SK-N-SH (cell line): Measurements from ENCODE around the gene SH3GLB2. TPM values are rescaled to one million over a fixed set of nuclear protein-coding genes. Genes with fewer than 3 reads are reported as not detected.

Source experiments
- CTCF ChIA-PET: fragments of 300-600, 350-600 bp; formaldehyde crosslinking; extraction: SDS; loops from one replicate; lab custom pipeline; 2021; lab: Yijun Ruan, JAX
- POLR2A ChIA-PET: fragments of 350-600 bp; sonication (Branson Sonifier 250); formaldehyde crosslinking; extraction: SDS; loops from one replicate; lab custom pipeline; 2020; ENCODE audit warnings: antibody characterized with exemption, inconsistent platforms; lab: Yijun Ruan, JAX
- DNase-seq: peaks from one replicate; pipeline ENCODE4 v3.0.0; 2012
- H2AFZ ChIP-seq: fragments of 200-600 bp; sonication (generic); 2 replicates; pipeline ENCODE4 v1.8.1; 2016; ENCODE audit warnings: antibody characterized with exemption, mild to moderate bottlenecking, low read depth
- H3F3A ChIP-seq: fragments of 200-600 bp; sonication (generic); replicated peaks from 2 replicates; pipeline ENCODE3; 2016; ENCODE audit warnings: antibody characterized with exemption, mild to moderate bottlenecking; ENCODE audit not compliant: insufficient read depth
- H3K27ac ChIP-seq, 2 experiments: fragments of 200-500 bp in 1 of 2; fragments of 200-600 bp in 1 of 2; sonication (Bioruptor generic) in 1 of 2; sonication (generic), shearing (Covaris generic) in 1 of 2; 2 replicates each; pipeline versions ENCODE4 v1.5.1 to v1.6.1; 2014 to 2016; ENCODE audit warnings: low read depth in 2 of 2, inconsistent platforms in 1 of 2, low read length in 1 of 2, mild to moderate bottlenecking in 1 of 2, mixed read lengths in 1 of 2
- H3K27me3 ChIP-seq: fragments of 200-600 bp; sonication (generic), shearing (Covaris generic); 2 replicates; pipeline ENCODE4 v1.6.1; 2016; ENCODE audit warnings: mixed run types; ENCODE audit not compliant: insufficient read depth
- H3K36me3 ChIP-seq, 2 experiments: fragments of 200-500 bp in 1 of 2; fragments of 200-600 bp in 1 of 2; sonication (Bioruptor generic) in 1 of 2; sonication (generic) in 1 of 2; replicated peaks in 1 of 2; 2 replicates each; pipeline versions ENCODE3 to v1.5.1; 2014 to 2016; ENCODE audit warnings: low read length in 1 of 2, mild to moderate bottlenecking in 1 of 2; ENCODE audit not compliant: insufficient read depth in 2 of 2, control insufficient read depth in 1 of 2
- H3K4me1 ChIP-seq, 2 experiments: fragments of 200-500 bp in 1 of 2; fragments of 200-600 bp in 1 of 2; sonication (Bioruptor generic) in 1 of 2; sonication (generic), shearing (Covaris generic) in 1 of 2; 2 replicates each; pipeline versions ENCODE4 v1.5.1 to v1.6.1; 2014 to 2016; ENCODE audit warnings: low read depth in 1 of 2, low read length in 1 of 2, mixed run types in 1 of 2; ENCODE audit not compliant: insufficient read depth in 2 of 2, control insufficient read depth in 1 of 2
- H3K4me2 ChIP-seq: fragments of 200-600 bp; sonication (generic), shearing (Covaris generic); 2 replicates; pipeline ENCODE4 v1.6.1; 2017; ENCODE audit warnings: mixed run types
- H3K4me3 ChIP-seq, 2 experiments: fragments of 200-500 bp in 1 of 2; fragments of 200-600 bp in 1 of 2; sonication (Bioruptor generic) in 1 of 2; sonication (generic), shearing (Covaris generic) in 1 of 2; 2 replicates each; pipeline versions ENCODE4 v1.5.1 to v1.8.1; 2014 to 2016; ENCODE audit warnings: low read depth in 2 of 2, inconsistent platforms in 1 of 2, low read length in 1 of 2, mild to moderate bottlenecking in 1 of 2, mixed read lengths in 1 of 2, moderate library complexity in 1 of 2
- H3K79me2 ChIP-seq: fragments of 200-600 bp; sonication (generic); 2 replicates; pipeline ENCODE4 v1.8.1; 2017; ENCODE audit warnings: mild to moderate bottlenecking; ENCODE audit not compliant: insufficient read depth
- H3K9ac ChIP-seq: fragments of 200-600 bp; sonication (generic); 2 replicates; pipeline ENCODE4 v1.6.1; 2017; ENCODE audit warnings: mixed run types
- H3K9me2 ChIP-seq: fragments of 200-600 bp; sonication (generic); 2 replicates; pipeline ENCODE4 v1.6.1; 2017; ENCODE audit warnings: mixed run types
- H3K9me3 ChIP-seq: fragments of 200-600 bp; sonication (generic); 2 replicates; pipeline ENCODE4 v1.6.1; 2017; ENCODE audit warnings: mixed run types, mild to moderate bottlenecking, moderate library complexity
- H4K20me1 ChIP-seq: fragments of 200-600 bp; sonication (generic); 2 replicates; pipeline ENCODE4 v1.6.1; 2017; ENCODE audit warnings: mild to moderate bottlenecking, mixed run types; ENCODE audit not compliant: insufficient read depth
- CTCF ChIP-seq: fragments of 200-600 bp; sonication (generic); IDR thresholded peaks from 2 replicates; pipeline ENCODE4 v1.6.1; 2017; ENCODE audit warnings: antibody characterized with exemption, mild to moderate bottlenecking, moderate library complexity
- EP300 ChIP-seq, 2 experiments: IDR thresholded peaks; 2 replicates each; pipeline versions ENCODE4 v1.4.0 to v1.6.1; 2012; ENCODE audit warnings: borderline replicate concordance in 1 of 2, low read depth in 1 of 2, low read length in 1 of 2
- EZH2phosphoT487 ChIP-seq: fragments of 200-600 bp; sonication (generic); IDR thresholded peaks from 2 replicates; pipeline ENCODE4 v1.6.1; 2017; ENCODE audit warnings: low read depth, mixed run types, mild to moderate bottlenecking, antibody characterized with exemption, moderate library complexity, borderline replicate concordance
- JUND ChIP-seq: IDR thresholded peaks from 2 replicates; pipeline ENCODE4 v1.4.0; 2012
- MEF2A ChIP-seq: IDR thresholded peaks from 2 replicates; pipeline ENCODE4 v1.4.0; 2012; ENCODE audit warnings: low read depth, borderline replicate concordance
- NRF1 ChIP-seq: IDR thresholded peaks from 2 replicates; pipeline ENCODE4 v1.6.1; 2012; ENCODE audit warnings: low read depth, mild to moderate bottlenecking, low read length
- PBX3 ChIP-seq: IDR thresholded peaks from 2 replicates; pipeline ENCODE4; 2012
- POLR2AphosphoS5 ChIP-seq: IDR thresholded peaks from 2 replicates; pipeline ENCODE4 v1.6.1; 2012; ENCODE audit warnings: low read depth, low read length
- REST ChIP-seq: IDR thresholded peaks from 2 replicates; pipeline ENCODE4 v1.6.1; 2012; ENCODE audit warnings: mild to moderate bottlenecking, low read depth, low read length, moderate library complexity
- RFX5 ChIP-seq: IDR thresholded peaks from 2 replicates; pipeline ENCODE4 v1.6.1; 2012; ENCODE audit warnings: mild to moderate bottlenecking, improper control_type of control experiment, low read length
- SIN3A ChIP-seq: IDR thresholded peaks from 2 replicates; pipeline ENCODE4 v1.6.1; 2012; ENCODE audit warnings: low read depth, mild to moderate bottlenecking, low read length, moderate library complexity, borderline replicate concordance
- SMC3 ChIP-seq: IDR thresholded peaks from 2 replicates; pipeline ENCODE4 v1.6.1; 2012; ENCODE audit warnings: low read depth, low read length, improper control_type of control experiment
- TAF1 ChIP-seq: IDR thresholded peaks from 2 replicates; pipeline ENCODE4 v1.6.1; 2012; ENCODE audit warnings: low read depth, mild to moderate bottlenecking, low read length, moderate library complexity, borderline replicate concordance
- TCF12 ChIP-seq: IDR thresholded peaks from 2 replicates; pipeline ENCODE4 v1.4.0; 2012
- TEAD4 ChIP-seq: IDR thresholded peaks from 2 replicates; pipeline ENCODE4 v1.4.0; 2012; ENCODE audit warnings: mild to moderate bottlenecking, borderline replicate concordance; ENCODE audit not compliant: insufficient read depth
- USF2 ChIP-seq: fragments of 150-350 bp; IDR thresholded peaks from 2 replicates; pipeline ENCODE4 v1.6.1; 2017; ENCODE audit warnings: antibody characterized with exemption, low read length, low read depth, borderline replicate concordance
- YY1 ChIP-seq: IDR thresholded peaks from 2 replicates; pipeline ENCODE4 v1.4.0; 2012; ENCODE audit warnings: low read depth, mild to moderate bottlenecking
- ZBTB33 ChIP-seq: IDR thresholded peaks from 2 replicates; pipeline ENCODE4 v1.4.0; 2012; ENCODE audit warnings: low read depth, borderline replicate concordance
- WGBS: methylation state at CpG from one replicate; pipeline ENCODE4 v1.1.6; 2017; ENCODE audit warnings: low lambda C conversion rate; 5-methylcytosine and 5-hydroxymethylcytosine counted together
- polyA plus RNA-seq, 3 experiments: library from polyadenylated mRNA; depleted of rRNA; stranded (reverse); fragments of >200 nt; gene quantifications; 2 replicates each; pipeline ENCODE4 v1.2.3, GENCODE V29; 2012

The SH3GLB2 gene
- polyA plus RNA-seq, 1 of the 3 experiments (the other 2 are of a cell fraction), result 94.4 TPM

GRCh38 chr9:129021091-129021490 lies 7.0 kb downstream of the SH3GLB2 start:
- H3K4me1 ChIP-seq, result peaks cover 8 to 16% of the 10 kb centered on the region in 2 experiments; a peak in 3 of 4 replicates
- TF ChIP-seq USF2, result no peak
- no peaks in the 10 kb centered on the region for H3K9me2 ChIP-seq
- H4K20me1 ChIP-seq, result peaks cover 17% of the 10 kb centered on the region
- no peaks in the 10 kb centered on the region for H3F3A ChIP-seq
- H3K9ac ChIP-seq, result no peak overlapping the region
- CTCF ChIA-PET, result interaction anchor here (1.4 to 1.8 kb wide), 2 partner anchors 11 to 15 kb away, joined by 3 to 4 read pairs; no protein-coding TSS in a partner anchor
- no peak overlapping the region for H2AFZ ChIP-seq
- H3K36me3 ChIP-seq, result peaks cover 0 to 4% of the 10 kb centered on the region in 2 experiments
- DNase-seq, result no peak
- peaks cover 31% of the 10 kb centered on the region for H3K79me2 ChIP-seq
- POLR2A ChIA-PET, result no interaction called here
- no peaks in the 10 kb centered on the region for H3K9me3 ChIP-seq
- H3K27ac ChIP-seq, result no peak overlapping the region; a peak in 1 of 4 replicates
- H3K27me3 ChIP-seq, result no peaks in the 10 kb centered on the region
- no peak overlapping the region for H3K4me3 ChIP-seq
- no peak overlapping the region for H3K4me2 ChIP-seq
- WGBS, result 94% methylated on average over 7 of the region's 8 CpGs

- H3K36me3 ChIP-seq, result peaks cover 7 to 34% of the 10 kb centered on the region in 2 experiments
- no peak overlapping the region for H3K9ac ChIP-seq
- H3K27ac ChIP-seq, result no peak overlapping the region
- no peaks in the 10 kb centered on the region for H3K27me3 ChIP-seq
- H3K9me3 ChIP-seq, result no peaks in the 10 kb centered on the region
- ChIA-PET CTCF (interaction anchor here (1.0 to 4.7 kb wide), 3 partner anchors 8 to 87 kb away, joined by 4 to 37 read pairs (median 4); no protein-coding TSS in a partner anchor), POLR2A (no interaction called here)
- H3K4me2 ChIP-seq, result no peak overlapping the region
- DNase-seq, result no peak
- H2AFZ ChIP-seq, result no peak overlapping the region
- no peak overlapping the region for H3K4me3 ChIP-seq
- H3K79me2 ChIP-seq, result no peaks in the 10 kb centered on the region
- H3K4me1 ChIP-seq, result no peaks in the 10 kb centered on the region; a peak in 1 of 4 replicates
- no peaks in the 10 kb centered on the region for H3K9me2 ChIP-seq
- WGBS, result 90% methylated on average over 8 of the region's 8 CpGs
- H4K20me1 ChIP-seq, result no peaks in the 10 kb centered on the region
- peaks cover 5% of the 10 kb centered on the region for H3F3A ChIP-seq
- TF ChIP-seq TEAD4 (no peak), EP300 (IDR thresholded peaks at IDR 0.05; ENCODE audit: borderline replicate concordance in 1 of 2, low read depth in 1 of 2, low read length in 1 of 2) (no peak), PBX3 (no peak), TCF12 (no peak), REST (no peak), MEF2A (no peak), YY1 (no peak), POLR2AphosphoS5 (no peak), ZBTB33 (no peak), SIN3A (no peak), CTCF (no peak), NRF1 (no peak), SMC3 (no peak), RFX5 (no peak), EZH2phosphoT487 (no peak), JUND (no peak), TAF1 (no peak)
Observed at GRCh38 chr9:129014608-129015007, 13.5 kb downstream of the SH3GLB2 start.
